HG02759 (cell line): Measurements from ENCODE around the gene SELENOM.
"Not testable (repeated sequence)": the region's sequence is repeated elsewhere in the genome, so short reads cannot be mapped to it uniquely, and the experiment has no call there.

Experiments
- ATAC-seq: cut with Tn5 transposase; IDR thresholded peaks from one replicate; pipeline ENCODE4 v1.9.1; 2021; ENCODE audit warnings: mild to moderate bottlenecking, moderate library complexity; ENCODE audit not compliant: unreplicated experiment

The SELENOM gene

GRCh38 chr22:31134688-31135087 lies 27.3 kb upstream of the SELENOM start:
- ATAC-seq: no peak

- no peak for ATAC-seq
Observed at GRCh38 chr22:31133911-31134310, 26.5 kb upstream of the SELENOM start.

- ATAC-seq: no peak
Observed at GRCh38 chr22:31130873-31131272, 23.5 kb upstream of the SELENOM start.

GRCh38 chr22:31128156-31128555 lies 20.8 kb upstream of the SELENOM start:
- no peak for ATAC-seq

- ATAC-seq: no peak
Observed at GRCh38 chr22:31127181-31127772, 19.9 kb upstream of the SELENOM start.

- no peak for ATAC-seq
Observed at GRCh38 chr22:31126869-31127175, 19.5 kb upstream of the SELENOM start.

- no peak for ATAC-seq
Observed at GRCh38 chr22:31126128-31126868, 18.9 kb upstream of the SELENOM start.

GRCh38 chr22:31125521-31126117 lies 18.3 kb upstream of the SELENOM start:
- no peak for ATAC-seq

GRCh38 chr22:31124811-31125465 lies 17.6 kb upstream of the SELENOM start:
- no peak for ATAC-seq

- no peak for ATAC-seq
Observed at GRCh38 chr22:31124290-31124689, 16.9 kb upstream of the SELENOM start.

- ATAC-seq: no peak
Observed at GRCh38 chr22:31123292-31123602, 15.9 kb upstream of the SELENOM start.

GRCh38 chr22:31122532-31123291 lies 15.3 kb upstream of the SELENOM start, which contains the start of gene INPP5J:
Gene INPP5J, plus strand, starts transcription at chr22:31122966. Its CDS starts 49 bp downstream, at chr22:31123015.
- ATAC-seq: no peak

GRCh38 chr22:31122196-31122531 lies 14.8 kb upstream of the SELENOM start:
- no peak for ATAC-seq

- no peak for ATAC-seq
Observed at GRCh38 chr22:31121403-31121802, 14.0 kb upstream of the SELENOM start.

- no peak for ATAC-seq
Observed at GRCh38 chr22:31120642-31121041, 13.3 kb upstream of the SELENOM start.

GRCh38 chr22:31120230-31120629 lies 12.9 kb upstream of the SELENOM start:
- no peak for ATAC-seq

GRCh38 chr22:31119026-31119717 lies 11.8 kb upstream of the SELENOM start:
- no peak for ATAC-seq

GRCh38 chr22:31118046-31118820 lies 10.9 kb upstream of the SELENOM start:
- no peak for ATAC-seq

GRCh38 chr22:31112547-31113091 lies 5.3 kb upstream of the SELENOM start:
- ATAC-seq: not testable (repeated sequence)

- no peak for ATAC-seq
Observed at GRCh38 chr22:31107894-31108218, 488 bp upstream of the SELENOM start.
